Progenitor cell of endocrine pancreas (in vitro differentiated cells): ENCODE results near the gene ALPK1. TPM values are rescaled to one million over a fixed set of nuclear protein-coding genes. Genes with fewer than 3 reads are reported as not detected.

Source experiments
- DNase-seq: peaks from one replicate; pipeline ENCODE4 v3.0.0; 2021; ENCODE audit warnings: low spot score; ENCODE audit not compliant: unreplicated experiment
- H3K27ac Mint-ChIP-seq: 2 replicates; pipeline ENCODE4 v1.8.0; 2021; ENCODE audit warnings: mild to moderate bottlenecking, moderate library complexity, mixed read lengths
- H3K27me3 Mint-ChIP-seq: 2 replicates; pipeline ENCODE4 v1.8.0; 2021; ENCODE audit warnings: mixed read lengths
- H3K36me3 Mint-ChIP-seq: 2 replicates; pipeline ENCODE4 v1.8.0; 2022; ENCODE audit warnings: mixed read lengths; ENCODE audit not compliant: insufficient read depth
- H3K4me1 Mint-ChIP-seq: 2 replicates; pipeline ENCODE4 v1.8.0; 2021; ENCODE audit warnings: low read depth, mixed read lengths
- H3K4me3 Mint-ChIP-seq: 2 replicates; pipeline ENCODE4 v1.8.0; 2021; ENCODE audit warnings: low read depth, mild to moderate bottlenecking, moderate library complexity, mixed read lengths
- H3K9me3 Mint-ChIP-seq: 2 replicates; pipeline ENCODE4 v1.8.0; 2021; ENCODE audit warnings: low read depth, mixed read lengths
- CTCF ChIP-seq: fragments of 200-600 bp; sonication (generic); IDR thresholded peaks from one replicate; pipeline ENCODE4 v1.5.0; 2021; ENCODE audit warnings: antibody characterized with exemption, mild to moderate bottlenecking; ENCODE audit not compliant: unreplicated experiment
- total RNA-seq: library from RNA; stranded (reverse); gene quantifications from 2 replicates; pipeline ENCODE4 v1.2.1, GENCODE V29; 2021

The ALPK1 gene
- total RNA-seq, 1 donor from 2014 or later, result 1.4 TPM

GRCh38 chr4:112448306-112449132 is 151.3 kb downstream of the ALPK1 start:
- H3K27ac Mint-ChIP-seq, result no peak overlapping the region
- H3K4me1 Mint-ChIP-seq, result no peaks in the 10 kb centered on the region
- H3K27me3 Mint-ChIP-seq, result no peaks in the 10 kb centered on the region
- peaks cover 11% of the 10 kb centered on the region for H3K9me3 Mint-ChIP-seq
- no peak overlapping the region for H3K4me3 Mint-ChIP-seq
- H3K36me3 Mint-ChIP-seq, result no peaks in the 10 kb centered on the region
- no peak for DNase-seq
- TF ChIP-seq CTCF, result no peak

GRCh38 chr4:112449708-112450107 is 152.5 kb downstream of the ALPK1 start:
- Mint-ChIP-seq H3K36me3 (no peaks in the 10 kb centered on the region), H3K27me3 (no peaks in the 10 kb centered on the region), H3K4me3 (no peak overlapping the region), H3K27ac (no peak overlapping the region), H3K9me3 (peaks cover 11% of the 10 kb centered on the region), H3K4me1 (no peaks in the 10 kb centered on the region)
- no peak for DNase-seq
- no peak for TF ChIP-seq CTCF

- no peak overlapping the region for H3K27ac Mint-ChIP-seq
- TF ChIP-seq CTCF, result no peak
- no peak overlapping the region for H3K4me3 Mint-ChIP-seq
- no peaks in the 10 kb centered on the region for H3K27me3 Mint-ChIP-seq
- peaks cover 3% of the 10 kb centered on the region for H3K9me3 Mint-ChIP-seq
- no peak for DNase-seq
- H3K4me1 Mint-ChIP-seq, result no peaks in the 10 kb centered on the region
- no peaks in the 10 kb centered on the region for H3K36me3 Mint-ChIP-seq
Observed at GRCh38 chr4:112451104-112451503, 153.9 kb downstream of the ALPK1 start.

- no peak for TF ChIP-seq CTCF
- DNase-seq, result no peak
- H3K4me1 Mint-ChIP-seq, result no peaks in the 10 kb centered on the region
- no peak overlapping the region for H3K4me3 Mint-ChIP-seq
- H3K9me3 Mint-ChIP-seq, result no peaks in the 10 kb centered on the region
- no peaks in the 10 kb centered on the region for H3K27me3 Mint-ChIP-seq
- H3K27ac Mint-ChIP-seq, result no peak overlapping the region
- H3K36me3 Mint-ChIP-seq, result no peaks in the 10 kb centered on the region
Observed at GRCh38 chr4:112451831-112452230, 154.7 kb downstream of the ALPK1 start.

GRCh38 chr4:112453321-112453720 is 156.2 kb downstream of the ALPK1 start:
- Mint-ChIP-seq H3K4me1 (no peaks in the 10 kb centered on the region), H3K27ac (no peak overlapping the region), H3K9me3 (no peaks in the 10 kb centered on the region), H3K36me3 (no peaks in the 10 kb centered on the region), H3K27me3 (no peaks in the 10 kb centered on the region), H3K4me3 (no peak overlapping the region)
- TF ChIP-seq CTCF, result no peak
- DNase-seq, result no peak
